Activated CD4-positive, alpha-beta T cell treated with anti-CD3 and anti-CD28 coated beads, Interleukin-2, Interleukin-4, amounts not matched to agents 100 ng/mL and 50 ng/mL, durations not matched to agents 16 hours and 8 hours (primary cell): ENCODE measurements around the gene LATS2.
"Not testable (repeated sequence)": the region's sequence is repeated elsewhere in the genome, so short reads cannot be mapped to it uniquely, and the experiment has no call there.

ENCODE experiments used
- DNase-seq: peaks from one replicate; pipeline ENCODE4 v3.0.0-alpha.2; 2020; ENCODE audit warnings: low spot score

LATS2 gene

GRCh38 chr13:20960663-20961309 is 100.6 kb downstream of the LATS2 start:
- no peak for DNase-seq

- DNase-seq, result not testable (repeated sequence)
These were observed 104.3 kb downstream of the LATS2 start for GRCh38 chr13:20957049-20957620.

GRCh38 chr13:20955496-20955895 is 105.9 kb downstream of the LATS2 start:
- no peak for DNase-seq

- no peak for DNase-seq
These were observed 108.0 kb downstream of the LATS2 start for GRCh38 chr13:20953245-20953931.

- DNase-seq, result no peak
These were observed 108.5 kb downstream of the LATS2 start for GRCh38 chr13:20952838-20953237.

GRCh38 chr13:20948001-20948400 is 113.4 kb downstream of the LATS2 start:
- DNase-seq, result not testable (repeated sequence)

GRCh38 chr13:20945952-20946383 is 115.4 kb downstream of the LATS2 start:
- DNase-seq, result no peak

- no peak for DNase-seq
These were observed 118.3 kb downstream of the LATS2 start for GRCh38 chr13:20942938-20943559.

- DNase-seq, result not testable (repeated sequence)
These were observed 120.9 kb downstream of the LATS2 start for GRCh38 chr13:20940511-20940910.

- no peak for DNase-seq
These were observed 121.3 kb downstream of the LATS2 start for GRCh38 chr13:20940083-20940482.

GRCh38 chr13:20939662-20940061 is 121.7 kb downstream of the LATS2 start:
- no peak for DNase-seq

- no peak for DNase-seq
These were observed 123.1 kb downstream of the LATS2 start for GRCh38 chr13:20938302-20938701.

GRCh38 chr13:20927596-20928257 is 133.7 kb downstream of the LATS2 start:
- no peak for DNase-seq

GRCh38 chr13:20925395-20925790 is 136.0 kb downstream of the LATS2 start:
- DNase-seq, result not testable (repeated sequence)

GRCh38 chr13:20924758-20925394 is 136.5 kb downstream of the LATS2 start:
- peak; percentile 66 for DNase-seq

GRCh38 chr13:20923272-20923671 is 138.1 kb downstream of the LATS2 start:
- no peak for DNase-seq
